GM12864 (cell line): ENCODE results near the gene WAC.

Experiments used
- DNase-seq: peaks from one replicate; pipeline ENCODE4 v3.0.0-alpha.2; 2011; ENCODE audit warnings: low read depth
- H3K4me3 ChIP-seq: 2 replicates; pipeline ENCODE4 v1.5.1; 2011; ENCODE audit warnings: mild to moderate bottlenecking, low read depth, low read length, control low read depth
- CTCF ChIP-seq: IDR thresholded peaks from 2 replicates; pipeline ENCODE4 v1.5.1; 2011; ENCODE audit warnings: low read depth, mild to moderate bottlenecking, moderate library complexity, low read length, control low read depth, inconsistent platforms; ENCODE audit errors: missing control alignments

WAC gene

GRCh38 chr10:28556142-28556541, 23.2 kb downstream of the WAC start:
- no peak overlapping the region for H3K4me3 ChIP-seq
- no peak for TF ChIP-seq CTCF
- no peak for DNase-seq

GRCh38 chr10:28558186-28558585, 25.3 kb downstream of the WAC start:
- no peak overlapping the region for H3K4me3 ChIP-seq
- no peak for DNase-seq
- TF ChIP-seq CTCF, result no peak

GRCh38 chr10:28558923-28559508, 26.1 kb downstream of the WAC start:
- no peak for DNase-seq

GRCh38 chr10:28559618-28560017, 26.7 kb downstream of the WAC start:
- TF ChIP-seq CTCF, result no peak

More at GRCh38 chr10:28558923-28559508, 26.1 kb downstream of the WAC start:
- H3K4me3 ChIP-seq, result no peak overlapping the region
- TF ChIP-seq CTCF, result no peak

GRCh38 chr10:28560617-28561016, 27.7 kb downstream of the WAC start:
- no peak for TF ChIP-seq CTCF
- no peak for DNase-seq
- no peak overlapping the region for H3K4me3 ChIP-seq

More at GRCh38 chr10:28559618-28560017, 26.7 kb downstream of the WAC start:
- H3K4me3 ChIP-seq, result no peak overlapping the region
- DNase-seq, result no peak

- H3K4me3 ChIP-seq, result no peak overlapping the region
- no peak for DNase-seq
- no peak for TF ChIP-seq CTCF
These were observed 28.6 kb downstream of the WAC start for GRCh38 chr10:28561531-28561930.

- no peak overlapping the region for H3K4me3 ChIP-seq
- DNase-seq, result no peak
- no peak for TF ChIP-seq CTCF
These were observed 32.0 kb downstream of the WAC start for GRCh38 chr10:28564905-28565304.
